C1 segment of cervical spinal cord (tissue), 14 donors: ENCODE data around the gene MYO16.
"Not testable (repeated sequence)": the region's sequence is repeated elsewhere in the genome, so short reads cannot be mapped to it uniquely, and the experiment has no call there.

Source experiments
- DNase-seq, 14 donors: peaks; one replicate each; lab custom pipeline; 2025; lab: John Stamatoyannopoulos, UW

The MYO16 gene

GRCh38 chr13:108974686-108975085 lies 345.3 kb downstream of the MYO16 start:
- DNase-seq = no peak

DNA sequence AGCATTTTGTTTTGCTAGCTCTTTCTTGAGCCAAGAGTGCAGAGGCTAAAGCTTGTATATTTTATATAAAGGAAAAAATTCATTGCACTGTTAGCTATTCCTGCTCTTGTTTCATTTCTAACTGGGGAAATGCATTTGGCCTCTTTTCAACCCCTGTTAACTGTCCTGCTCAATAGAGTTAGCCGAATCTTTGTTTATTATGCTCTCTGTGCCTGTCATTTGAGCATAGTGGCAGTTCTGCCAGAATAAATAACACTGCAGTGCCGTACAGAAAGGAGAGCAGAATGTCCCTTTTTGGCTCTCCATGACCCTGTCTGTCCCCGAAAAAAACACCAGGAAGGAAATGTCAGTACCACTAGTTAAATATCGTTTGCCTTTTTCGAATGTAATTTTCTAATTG lies 350.8 kb downstream of the MYO16 start:
- peak in 1 of 14 donors; percentile 1 for DNase-seq

DNA sequence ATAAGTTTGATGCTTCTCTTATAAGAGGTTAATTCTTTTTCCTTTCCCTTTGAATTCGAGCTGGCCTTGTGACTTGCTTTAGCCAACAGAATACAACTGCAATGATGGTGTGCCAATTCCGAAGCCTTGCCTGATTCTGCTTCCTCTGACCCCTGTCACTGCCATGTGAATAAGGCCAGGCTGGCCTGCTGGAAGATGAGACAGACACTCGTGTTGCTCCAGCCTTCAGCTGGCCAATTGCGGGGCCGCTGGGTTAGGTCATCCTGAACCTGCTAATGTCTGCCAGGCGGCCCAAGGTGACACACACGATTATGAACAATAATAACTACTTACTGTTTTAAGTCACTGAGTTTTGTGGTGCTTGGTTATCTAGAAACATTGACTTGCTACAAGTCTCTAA lies 352.0 kb downstream of the MYO16 start:
- DNase-seq = peak in 1 of 14 donors; percentile 20

GRCh38 chr13:108983273-108983672 lies 353.9 kb downstream of the MYO16 start:
- no peak for DNase-seq

- no peak for DNase-seq
Measured at GRCh38 chr13:108984251-108984920, 355.0 kb downstream of the MYO16 start.

GRCh38 chr13:108985166-108985565 lies 355.8 kb downstream of the MYO16 start:
- no peak for DNase-seq

DNA sequence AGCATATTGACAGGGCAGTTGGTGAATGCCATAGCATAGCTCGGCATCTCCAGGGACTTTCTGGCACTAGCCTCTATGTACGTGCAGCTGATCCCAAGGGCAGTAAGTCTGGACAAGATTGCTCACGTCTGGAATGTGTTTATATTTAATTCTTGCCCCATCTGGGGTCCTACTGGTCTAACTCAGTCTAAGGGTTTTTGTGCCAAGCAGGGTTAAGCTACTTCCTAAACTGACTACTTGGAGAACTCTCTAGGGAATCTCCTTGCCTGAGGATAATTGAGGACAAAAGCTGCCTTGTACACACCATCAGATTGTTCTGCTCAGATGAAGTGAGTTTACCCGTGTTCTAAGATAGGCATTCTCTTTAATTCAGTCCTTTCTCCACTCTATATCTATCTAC lies 358.1 kb downstream of the MYO16 start:
- no peak for DNase-seq

- no peak for DNase-seq
Measured at GRCh38 chr13:108987944-108988343, 358.5 kb downstream of the MYO16 start.

DNA sequence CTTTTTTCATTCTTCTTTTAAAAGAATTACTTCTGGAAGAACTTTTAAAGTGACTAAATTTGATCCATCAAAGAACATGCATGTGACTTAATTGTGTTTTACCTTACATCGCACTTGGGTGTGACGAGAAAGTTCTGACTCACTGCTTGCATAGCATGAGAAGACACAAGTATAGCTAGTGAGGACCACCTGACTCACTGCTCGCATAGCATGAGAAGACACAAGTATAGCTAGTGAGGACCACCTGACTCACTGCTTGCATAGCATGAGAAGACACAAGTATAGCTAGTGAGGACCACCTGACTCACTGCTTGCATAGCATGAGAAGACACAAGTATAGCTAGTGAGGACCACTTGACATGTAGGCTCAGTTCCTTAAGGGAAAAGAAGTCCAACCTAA lies 362.0 kb downstream of the MYO16 start:
- not testable (repeated sequence) for DNase-seq

GRCh38 chr13:108993346-108993745 lies 363.9 kb downstream of the MYO16 start:
- DNase-seq = no peak

DNA sequence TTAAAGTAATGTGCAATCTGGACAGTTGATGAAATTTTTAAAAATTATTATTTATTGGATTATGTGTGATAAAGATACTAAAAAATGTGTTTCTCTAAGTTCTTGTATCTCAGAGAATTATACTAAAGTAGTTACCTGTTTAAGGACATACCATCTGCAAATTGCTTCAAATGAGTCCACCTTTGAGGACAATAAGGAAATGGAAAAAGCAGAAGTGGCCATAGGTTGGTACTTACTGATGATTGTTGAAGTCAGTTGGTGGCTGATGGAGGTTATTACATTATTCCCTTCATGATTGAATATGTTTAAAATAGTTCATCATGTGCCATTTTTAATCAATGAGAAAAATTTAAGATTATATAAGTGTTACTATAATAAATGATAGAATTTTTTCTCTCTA lies 367.0 kb downstream of the MYO16 start:
- DNase-seq = no peak

DNA sequence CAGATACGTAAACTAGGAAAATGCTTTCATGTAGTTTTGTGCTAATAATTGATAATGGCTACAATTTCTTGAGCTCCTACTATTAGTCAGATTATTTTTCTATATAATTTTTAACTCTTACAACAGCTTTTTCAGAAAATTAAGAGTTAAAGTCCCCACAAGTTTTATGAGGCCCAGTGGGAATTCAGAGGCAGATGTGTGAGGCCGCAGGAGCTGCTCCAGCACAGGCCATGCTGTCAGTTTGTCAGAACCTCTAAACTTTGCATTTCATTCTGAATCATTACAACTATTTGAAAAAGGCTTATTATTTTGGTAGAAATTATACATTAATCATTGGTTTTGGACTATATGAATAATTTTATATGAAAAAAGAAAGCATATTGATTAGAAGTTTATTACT lies 370.8 kb downstream of the MYO16 start:
- no peak for DNase-seq

DNA sequence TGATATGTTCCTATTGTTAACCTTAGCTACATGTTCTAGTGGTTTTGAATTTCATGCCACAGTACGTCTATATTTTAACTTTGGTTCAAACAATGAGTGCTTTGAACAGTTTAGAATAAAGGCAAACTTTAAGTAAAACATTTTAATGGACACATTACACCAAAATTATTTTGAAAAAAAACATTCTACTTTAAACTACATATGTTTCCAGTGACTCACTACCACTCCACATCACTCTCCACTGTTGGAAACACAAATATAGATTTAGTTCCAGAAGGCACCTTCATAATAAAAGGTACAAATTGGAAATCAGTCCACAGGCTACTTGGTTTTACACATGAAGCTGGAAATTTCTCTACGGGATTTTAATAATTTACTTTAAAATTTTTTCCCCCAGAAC lies 373.5 kb downstream of the MYO16 start:
- DNase-seq = no peak

- no peak for DNase-seq
Measured at GRCh38 chr13:109007946-109008345, 378.5 kb downstream of the MYO16 start.

DNA sequence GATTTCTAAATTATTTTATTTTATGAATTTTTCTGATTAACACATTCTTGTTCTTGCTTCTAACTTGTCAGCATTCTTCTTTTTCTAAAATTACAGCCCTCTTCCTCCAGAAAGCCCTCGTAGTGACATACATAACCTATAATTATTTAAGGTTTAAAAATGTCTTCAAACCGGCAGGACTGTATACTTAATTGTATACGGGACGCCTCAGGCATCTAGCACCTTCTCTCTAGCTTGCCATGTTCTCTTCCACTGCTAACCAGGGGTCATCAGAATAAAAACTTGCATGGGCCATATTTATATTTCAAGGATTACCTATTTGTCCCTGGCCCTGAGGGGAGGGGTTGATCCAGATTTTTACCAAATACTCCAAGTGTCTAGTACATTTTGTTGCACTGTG lies 380.3 kb downstream of the MYO16 start:
- no peak for DNase-seq

- DNase-seq = no peak
Measured at GRCh38 chr13:109010912-109011311, 381.5 kb downstream of the MYO16 start.

DNA sequence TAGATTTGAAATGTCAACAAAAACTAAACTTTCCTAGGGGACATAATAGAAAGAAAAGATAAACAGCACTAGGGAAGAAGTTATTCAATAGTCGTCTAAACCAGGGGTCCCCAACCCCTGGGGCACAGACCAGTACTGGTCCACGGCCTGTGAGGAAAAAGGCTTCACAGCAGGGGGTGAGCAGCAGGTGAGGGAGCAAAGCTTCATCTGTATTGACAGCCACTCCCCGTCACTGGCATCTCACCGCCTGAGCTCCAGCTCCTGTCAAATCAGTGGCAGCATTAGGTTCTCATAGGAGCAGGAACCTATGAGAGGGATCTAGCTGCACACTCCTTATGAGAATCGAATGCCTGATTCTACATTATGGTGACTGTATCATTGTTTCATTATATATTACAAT lies 382.7 kb downstream of the MYO16 start:
- DNase-seq = no peak

GRCh38 chr13:109021558-109021957 lies 392.1 kb downstream of the MYO16 start:
- DNase-seq = no peak

- no peak for DNase-seq
Measured at GRCh38 chr13:109024611-109025010, 395.2 kb downstream of the MYO16 start.

GRCh38 chr13:109026266-109026665 lies 396.9 kb downstream of the MYO16 start:
- DNase-seq = no peak

GRCh38 chr13:109028624-109029023 lies 399.2 kb downstream of the MYO16 start:
- no peak for DNase-seq

- DNase-seq = no peak
Measured at GRCh38 chr13:109033090-109033489, 403.7 kb downstream of the MYO16 start.

DNA sequence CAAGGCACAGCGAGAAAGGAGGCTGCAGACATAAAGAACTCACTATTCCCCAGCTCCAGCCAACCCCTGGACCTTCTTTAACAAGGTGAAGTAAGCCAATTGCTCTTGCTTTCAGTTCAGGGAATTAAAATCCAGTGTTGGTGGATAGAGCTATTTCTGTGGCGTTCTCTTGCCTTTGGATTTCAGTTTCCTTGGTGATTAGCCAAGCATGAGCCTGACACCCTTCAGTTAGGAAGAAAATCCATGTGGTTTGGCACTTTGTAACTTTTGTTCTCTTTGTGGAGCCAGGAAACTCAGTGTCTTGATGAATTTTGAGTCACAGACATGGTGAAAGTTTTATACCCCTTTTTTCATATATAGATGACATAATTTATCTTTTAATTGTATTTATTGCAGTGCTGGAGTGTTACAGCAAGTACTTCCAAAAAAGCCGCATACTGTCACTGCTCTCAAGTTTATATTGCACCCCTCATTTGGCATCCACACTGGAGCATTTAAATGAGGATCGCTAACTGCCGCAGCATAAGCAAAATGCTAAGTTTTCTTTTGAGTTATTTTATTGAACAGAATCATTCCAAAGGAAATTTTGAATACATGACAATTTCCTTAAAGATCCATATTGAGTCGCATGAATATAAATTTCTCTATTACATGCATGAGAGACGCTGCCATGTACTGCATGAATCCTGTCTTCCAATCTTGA lies 406.8 kb downstream of the MYO16 start:
- no peak for DNase-seq

GRCh38 chr13:109043636-109044035 lies 414.2 kb downstream of the MYO16 start:
- DNase-seq = no peak
